Keratinocyte (primary cell): Measurements from ENCODE around the gene P2RY2. TPM values are rescaled to one million over a fixed set of nuclear protein-coding genes. Genes with fewer than 3 reads are reported as not detected.

Experiments
- DNase-seq: peaks from one replicate; pipeline ENCODE4 v3.0.0-alpha.2; 2011; ENCODE audit warnings: low read depth, missing footprints, low spot score
- FAIRE-seq: peaks from 2 replicates; lab custom pipeline; 2011; peaks lifted over from hg19 to GRCh38; lab: Jason Lieb, UNC
- H2AFZ ChIP-seq: 2 replicates; pipeline ENCODE4 v1.6.0; 2012; ENCODE audit warnings: low read length, control low read depth, inconsistent platforms; ENCODE audit not compliant: control insufficient read depth
- H3K27ac ChIP-seq: 2 replicates; pipeline ENCODE4 v1.5.1; 2011; ENCODE audit warnings: low read length; ENCODE audit not compliant: control insufficient read depth, insufficient read depth
- H3K27me3 ChIP-seq: 3 replicates; pipeline ENCODE4 v1.6.0; 2011; ENCODE audit warnings: low read length; ENCODE audit not compliant: control insufficient read depth, insufficient read depth; ENCODE audit errors: extremely low read depth
- H3K36me3 ChIP-seq, 2 experiments: 2 replicates in 1 of 2; 3 replicates in 1 of 2; pipeline ENCODE4 v1.5.1; 2011; ENCODE audit warnings: low read length in 2 of 2, mild to moderate bottlenecking in 1 of 2; ENCODE audit not compliant: control insufficient read depth in 2 of 2, insufficient read depth in 2 of 2; ENCODE audit errors: extremely low read depth in 1 of 2
- H3K4me1 ChIP-seq: 3 replicates; pipeline ENCODE4 v1.5.1; 2011; ENCODE audit warnings: low read length; ENCODE audit not compliant: control insufficient read depth, insufficient read depth; ENCODE audit errors: extremely low read depth
- H3K4me2 ChIP-seq: 3 replicates; pipeline ENCODE4 v1.6.0; 2011; ENCODE audit warnings: low read depth, low read length; ENCODE audit not compliant: control insufficient read depth, insufficient read depth; ENCODE audit errors: extremely low read depth
- H3K4me3 ChIP-seq, 3 experiments: fragments of 200-600 bp in 1 of 3; sonication (generic) in 1 of 3; 2 replicates in 2 of 3; 3 replicates in 1 of 3; pipeline ENCODE4 v1.5.1; 2011 to 2016; ENCODE audit warnings: low read length in 3 of 3, mild to moderate bottlenecking in 3 of 3, control low read depth in 2 of 3, inconsistent platforms in 1 of 3, low read depth in 1 of 3, mixed read lengths in 1 of 3, mixed run types in 1 of 3, moderate library complexity in 1 of 3; ENCODE audit not compliant: control insufficient read depth in 2 of 3, insufficient read depth in 2 of 3; ENCODE audit errors: extremely low read depth in 1 of 3
- H3K79me2 ChIP-seq: 2 replicates; pipeline ENCODE4 v1.6.0; 2012; ENCODE audit warnings: low read length; ENCODE audit not compliant: control insufficient read depth, insufficient read depth
- H3K9ac ChIP-seq: 3 replicates; pipeline ENCODE4 v1.6.0; 2011; ENCODE audit warnings: low read length; ENCODE audit not compliant: control insufficient read depth, insufficient read depth; ENCODE audit errors: extremely low read depth
- H3K9me1 ChIP-seq: 3 replicates; pipeline ENCODE4 v1.6.0; 2011; ENCODE audit warnings: low read length; ENCODE audit not compliant: control insufficient read depth, insufficient read depth; ENCODE audit errors: extremely low read depth
- H3K9me3 ChIP-seq: 2 replicates; pipeline ENCODE4 v1.5.1; 2012; ENCODE audit warnings: low read depth, low read length; ENCODE audit not compliant: control insufficient read depth
- H4K20me1 ChIP-seq: 3 replicates; pipeline ENCODE4 v1.6.0; 2011; ENCODE audit warnings: low read length; ENCODE audit not compliant: control insufficient read depth, insufficient read depth; ENCODE audit errors: extremely low read depth
- CTCF ChIP-seq, 3 experiments: IDR thresholded peaks in 1 of 3; conservative IDR thresholded peaks in 1 of 3; optimal IDR thresholded peaks in 1 of 3; 2 replicates in 2 of 3; 3 replicates in 1 of 3; pipeline versions ENCODE3 to v1.5.1; 2011; ENCODE audit warnings: low read length in 3 of 3, mild to moderate bottlenecking in 3 of 3, moderate library complexity in 2 of 3, control low read depth in 1 of 3, inconsistent platforms in 1 of 3; ENCODE audit not compliant: insufficient read depth in 2 of 3; ENCODE audit errors: extremely low read depth in 1 of 3
- EZH2 ChIP-seq: IDR thresholded peaks from one replicate; pipeline ENCODE4 v1.6.1; 2012; ENCODE audit warnings: inconsistent platforms, mild to moderate bottlenecking, low read length, moderate library complexity
- dilution Hi-C: fragments of 300-500 bp; cut with MboI; formaldehyde crosslinking; loops from one replicate; pipeline ENCODE4 v1.7.0; 2020; ENCODE audit warnings: low sequenced_read_pairs; ENCODE audit not compliant: extremely low pct_ligation_motif_present
- polyA plus RNA-seq, 5 experiments: library from polyadenylated mRNA; depleted of rRNA in 3 of 5; stranded (reverse) in 3 of 5; stranded (forward) in 1 of 5; unstranded in 1 of 5; fragments of >200 nt; gene quantifications; 1 replicate in 1 of 5; 2 replicates in 3 of 5; 3 replicates in 1 of 5; pipeline versions ENCODE4 v1.2.1 to v1.2.3, GENCODE V29; 2011 to 2012; ENCODE audit warnings: missing spikeins in 2 of 5, low read depth in 1 of 5, low replicate concordance in 1 of 5

P2RY2 gene
- polyA plus RNA-seq, 1 donor (not counting 4 experiments of a cell fraction or from before 2014, with no cell fraction given): 5.1 TPM

DNA sequence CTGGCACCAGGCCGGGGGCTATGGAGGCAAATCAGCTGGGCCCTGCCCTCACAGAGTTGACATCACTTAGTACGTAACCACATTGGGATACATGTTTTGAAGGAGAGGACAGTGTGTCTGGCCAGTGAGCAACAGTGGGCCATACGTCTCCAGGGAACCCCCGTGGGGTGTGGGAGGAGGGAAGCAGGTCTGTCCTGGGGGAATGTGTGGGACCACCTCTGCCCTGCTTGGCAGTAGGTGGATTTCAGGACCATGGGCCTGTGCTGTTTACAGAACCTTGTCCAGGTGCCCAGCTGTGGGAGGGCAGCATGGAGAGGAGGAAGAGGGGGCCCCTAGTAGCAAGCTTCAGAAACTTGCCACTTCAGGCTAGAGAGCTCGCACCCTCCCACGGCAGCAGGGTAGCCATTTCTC is 21.0 kb downstream of the P2RY2 start:
- no peak overlapping the region for H3K4me3 ChIP-seq
- no peaks in the 10 kb centered on the region for H3K9me3 ChIP-seq
- DNase-seq (no peak), FAIRE-seq (no peak)
- H4K20me1 ChIP-seq: no peaks in the 10 kb centered on the region
- no peaks in the 10 kb centered on the region for H3K27me3 ChIP-seq
- no peak overlapping the region for H3K27ac ChIP-seq
- no peaks in the 10 kb centered on the region for H3K79me2 ChIP-seq
- H3K9ac ChIP-seq: no peak overlapping the region
- TF ChIP-seq CTCF (optimal IDR thresholded peaks at IDR 0.05 in 1 of 3, IDR thresholded peaks at IDR 0.05 in 1 of 3, conservative IDR thresholded peaks at IDR 0.05 in 1 of 3; ENCODE audit: extremely low read depth in 1 of 3, insufficient read depth in 2 of 3, low read length in 3 of 3): no peak
- TF ChIP-seq EZH2: no peak
- H3K36me3 ChIP-seq: peaks cover 0 to 4% of the 10 kb centered on the region in 2 experiments
- no peak overlapping the region for H3K4me2 ChIP-seq
- no peaks in the 10 kb centered on the region for H3K9me1 ChIP-seq
- H3K4me1 ChIP-seq: peaks cover 28% of the 10 kb centered on the region
- dilution Hi-C loops: loop anchor here (5.0 kb wide), 1 partner anchor 62 kb away; no protein-coding TSS in a partner anchor
- no peak overlapping the region for H2AFZ ChIP-seq

- no peak for TF ChIP-seq EZH2
- no peak for TF ChIP-seq CTCF (optimal IDR thresholded peaks at IDR 0.05 in 1 of 3, IDR thresholded peaks at IDR 0.05 in 1 of 3, conservative IDR thresholded peaks at IDR 0.05 in 1 of 3; ENCODE audit: extremely low read depth in 1 of 3, insufficient read depth in 2 of 3, low read length in 3 of 3)
Observed at GRCh38 chr11:73239571-73240189, 21.6 kb downstream of the P2RY2 start.

More at GRCh38 chr11:73239571-73240189, 21.6 kb downstream of the P2RY2 start:
- DNase-seq (no peak), FAIRE-seq (no peak)
- Histone ChIP-seq H3K4me2 (no peak overlapping the region), H3K4me1 (peaks cover 28% of the 10 kb centered on the region), H3K27me3 (no peaks in the 10 kb centered on the region), H3K79me2 (no peaks in the 10 kb centered on the region), H2AFZ (no peak overlapping the region), H3K27ac (no peak overlapping the region), H3K9me1 (no peaks in the 10 kb centered on the region), H3K4me3 (no peak overlapping the region), H3K36me3 (peaks cover 0 to 4% of the 10 kb centered on the region in 2 experiments), H3K9ac (no peak overlapping the region), H4K20me1 (no peaks in the 10 kb centered on the region), H3K9me3 (no peaks in the 10 kb centered on the region)
- dilution Hi-C loops: loop anchor here (5.0 kb wide), 1 partner anchor 62 kb away; no protein-coding TSS in a partner anchor
